ENCODE data around the gene UGP2.

- TF ChIP-seq CTCF (IDR thresholded peaks at IDR 0.05) (no peak), POLR2A (IDR thresholded peaks at IDR 0.05) (no peak)
Measured at GRCh38 chr2:63875559-63876245, 34.0 kb downstream of the UGP2 start.

Data from tibial nerve (tissue), 3 donors.